ENCODE measurements around the gene CFAP47.

- TF ChIP-seq, protein P1, sequence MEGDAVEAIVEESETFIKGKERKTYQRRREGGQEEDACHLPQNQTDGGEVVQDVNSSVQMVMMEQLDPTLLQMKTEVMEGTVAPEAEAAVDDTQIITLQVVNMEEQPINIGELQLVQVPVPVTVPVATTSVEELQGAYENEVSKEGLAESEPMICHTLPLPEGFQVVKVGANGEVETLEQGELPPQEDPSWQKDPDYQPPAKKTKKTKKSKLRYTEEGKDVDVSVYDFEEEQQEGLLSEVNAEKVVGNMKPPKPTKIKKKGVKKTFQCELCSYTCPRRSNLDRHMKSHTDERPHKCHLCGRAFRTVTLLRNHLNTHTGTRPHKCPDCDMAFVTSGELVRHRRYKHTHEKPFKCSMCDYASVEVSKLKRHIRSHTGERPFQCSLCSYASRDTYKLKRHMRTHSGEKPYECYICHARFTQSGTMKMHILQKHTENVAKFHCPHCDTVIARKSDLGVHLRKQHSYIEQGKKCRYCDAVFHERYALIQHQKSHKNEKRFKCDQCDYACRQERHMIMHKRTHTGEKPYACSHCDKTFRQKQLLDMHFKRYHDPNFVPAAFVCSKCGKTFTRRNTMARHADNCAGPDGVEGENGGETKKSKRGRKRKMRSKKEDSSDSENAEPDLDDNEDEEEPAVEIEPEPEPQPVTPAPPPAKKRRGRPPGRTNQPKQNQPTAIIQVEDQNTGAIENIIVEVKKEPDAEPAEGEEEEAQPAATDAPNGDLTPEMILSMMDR (conservative IDR thresholded peaks at IDR 0.05; ENCODE audit: low read length): no peak
- no peak for TF ChIP-seq EZH2phosphoT487 (IDR thresholded peaks at IDR 0.05; ENCODE audit: borderline replicate concordance, low read depth, low read length)
Observed at GRCh38 chrX:35886135-35886534, 33.4 kb upstream of the CFAP47 start.

All from OCI-LY7 (cell line).